ENCODE measurements around the gene CDR2. TPM values are rescaled to one million over a fixed set of nuclear protein-coding genes. Genes with fewer than 3 reads are reported as not detected.

The CDR2 gene
- total and polyA plus RNA-seq, 2 of the 13 experiments (the other 11 are each of a cell fraction or from before 2014, with no cell fraction given), result 59.0 to 78.9 TPM

DNA sequence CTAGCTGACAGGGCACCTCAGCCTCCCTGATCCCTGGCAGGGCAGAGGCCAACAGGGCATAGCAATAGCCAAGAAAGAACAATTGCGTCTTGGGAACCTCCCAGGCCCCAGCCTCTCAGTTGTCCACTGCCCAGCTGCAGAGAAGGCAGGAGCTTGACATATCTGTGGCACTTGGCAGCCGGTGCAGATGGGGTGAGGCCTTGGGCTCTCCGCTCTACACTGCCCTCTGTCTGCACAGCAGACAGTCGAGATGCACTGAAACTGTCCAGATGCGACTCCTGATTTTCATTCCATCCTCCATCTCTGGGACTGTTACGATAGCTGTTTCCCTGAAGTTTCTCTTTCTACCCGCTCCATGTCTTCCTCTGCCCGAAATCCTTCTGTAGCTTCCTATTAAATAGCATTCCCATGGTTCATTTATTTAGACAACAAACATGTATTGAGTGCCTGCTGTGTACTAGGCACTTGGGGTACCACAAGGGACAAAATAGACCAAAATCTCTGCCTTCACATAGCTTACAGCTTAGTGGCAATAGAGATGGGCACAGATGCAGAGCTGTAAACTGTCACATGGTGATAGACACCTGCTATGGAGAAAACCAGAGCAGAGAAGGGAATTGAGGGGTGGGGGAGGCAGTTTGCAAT is 73.9 kb downstream of the CDR2 start (continued):
- TF ChIP-seq GATAD1 (CRISPR knock-in tag; IDR thresholded peaks at IDR 0.05) (0 out of 2 replicates have a peak, but pooled peaks have one; percentile 35), ZNF792 (CRISPR knock-in tag; IDR thresholded peaks at IDR 0.05) (no peak), HBP1 (CRISPR knock-in tag; IDR thresholded peaks at IDR 0.05; ENCODE audit: low read depth) (no peak), ZNF768 (CRISPR knock-in tag; IDR thresholded peaks at IDR 0.05) (no peak), NCOA1 (CRISPR knock-in tag; IDR thresholded peaks at IDR 0.05) (no peak), ZKSCAN1 (IDR thresholded peaks at IDR 0.05; ENCODE audit: low read length) (0 out of 2 replicates have a peak, but pooled peaks have one; percentile 18), KDM4B (CRISPR knock-in tag; IDR thresholded peaks at IDR 0.05) (0 out of 2 replicates have a peak, but pooled peaks have one; percentile 25), YY1 (IDR thresholded peaks at IDR 0.05; ENCODE audit: insufficient read depth, insufficient replicate concordance, low read depth, low read length) (no peak), SAFB2 (CRISPR knock-in tag; IDR thresholded peaks at IDR 0.05; ENCODE audit: borderline replicate concordance, low read depth) (no peak), KDM6A (CRISPR knock-in tag; IDR thresholded peaks at IDR 0.05; ENCODE audit: low read depth) (no peak), MIER3 (CRISPR knock-in tag; IDR thresholded peaks at IDR 0.05; ENCODE audit: borderline replicate concordance) (0 out of 2 replicates have a peak, but pooled peaks have one; percentile 22), HDAC1 (CRISPR knock-in tag; IDR thresholded peaks at IDR 0.05) (0 out of 2 replicates have a peak, but pooled peaks have one; percentile 19), TEAD3 (CRISPR knock-in tag; optimal IDR thresholded peaks at IDR 0.05; ENCODE audit: borderline replicate concordance) (peak; percentile 52), MXI1 (IDR thresholded peaks at IDR 0.05; ENCODE audit: borderline replicate concordance, low read depth, low read length) (0 out of 3 replicates have a peak, but pooled peaks have one; percentile 28), ZNF280D (CRISPR knock-in tag; IDR thresholded peaks at IDR 0.05) (no peak), ZFP91 (CRISPR knock-in tag; IDR thresholded peaks at IDR 0.05; ENCODE audit: borderline replicate concordance) (peak; percentile 27; the same call in 1 of the 2 replicates)
- TF ChIP-seq, protein P1, sequence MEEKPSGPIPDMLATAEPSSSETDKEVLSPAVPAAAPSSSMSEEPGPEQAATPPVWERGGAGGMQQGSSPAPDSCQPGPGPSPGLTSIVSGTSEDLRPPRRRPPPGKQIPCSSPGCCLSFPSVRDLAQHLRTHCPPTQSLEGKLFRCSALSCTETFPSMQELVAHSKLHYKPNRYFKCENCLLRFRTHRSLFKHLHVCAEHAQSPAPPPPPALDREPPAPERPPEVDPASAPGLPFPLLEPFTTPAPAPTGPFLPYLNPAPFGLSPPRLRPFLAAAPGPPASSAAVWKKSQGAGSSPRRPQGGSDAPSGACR (CRISPR knock-in tag; IDR thresholded peaks at IDR 0.05), result no peak
- TF ChIP-seq, protein P2, sequence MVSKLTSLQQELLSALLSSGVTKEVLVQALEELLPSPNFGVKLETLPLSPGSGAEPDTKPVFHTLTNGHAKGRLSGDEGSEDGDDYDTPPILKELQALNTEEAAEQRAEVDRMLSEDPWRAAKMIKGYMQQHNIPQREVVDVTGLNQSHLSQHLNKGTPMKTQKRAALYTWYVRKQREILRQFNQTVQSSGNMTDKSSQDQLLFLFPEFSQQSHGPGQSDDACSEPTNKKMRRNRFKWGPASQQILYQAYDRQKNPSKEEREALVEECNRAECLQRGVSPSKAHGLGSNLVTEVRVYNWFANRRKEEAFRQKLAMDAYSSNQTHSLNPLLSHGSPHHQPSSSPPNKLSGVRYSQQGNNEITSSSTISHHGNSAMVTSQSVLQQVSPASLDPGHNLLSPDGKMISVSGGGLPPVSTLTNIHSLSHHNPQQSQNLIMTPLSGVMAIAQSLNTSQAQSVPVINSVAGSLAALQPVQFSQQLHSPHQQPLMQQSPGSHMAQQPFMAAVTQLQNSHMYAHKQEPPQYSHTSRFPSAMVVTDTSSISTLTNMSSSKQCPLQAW (CRISPR knock-in tag; IDR thresholded peaks at IDR 0.05), result peak; percentile 49; the same call in 1 of the 2 replicates
- TF ChIP-seq, protein P3, sequence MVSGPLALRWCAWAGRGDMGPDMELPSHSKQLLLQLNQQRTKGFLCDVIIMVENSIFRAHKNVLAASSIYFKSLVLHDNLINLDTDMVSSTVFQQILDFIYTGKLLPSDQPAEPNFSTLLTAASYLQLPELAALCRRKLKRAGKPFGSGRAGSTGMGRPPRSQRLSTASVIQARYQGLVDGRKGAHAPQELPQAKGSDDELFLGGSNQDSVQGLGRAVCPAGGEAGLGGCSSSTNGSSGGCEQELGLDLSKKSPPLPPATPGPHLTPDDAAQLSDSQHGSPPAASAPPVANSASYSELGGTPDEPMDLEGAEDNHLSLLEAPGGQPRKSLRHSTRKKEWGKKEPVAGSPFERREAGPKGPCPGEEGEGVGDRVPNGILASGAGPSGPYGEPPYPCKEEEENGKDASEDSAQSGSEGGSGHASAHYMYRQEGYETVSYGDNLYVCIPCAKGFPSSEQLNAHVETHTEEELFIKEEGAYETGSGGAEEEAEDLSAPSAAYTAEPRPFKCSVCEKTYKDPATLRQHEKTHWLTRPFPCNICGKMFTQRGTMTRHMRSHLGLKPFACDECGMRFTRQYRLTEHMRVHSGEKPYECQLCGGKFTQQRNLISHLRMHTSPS (CRISPR knock-in tag; IDR thresholded peaks at IDR 0.05; ENCODE audit: low read depth), result 0 out of 2 replicates have a peak, but pooled peaks have one; percentile 46

Data from HepG2 (cell line).